ENCODE measurements around the gene CDH4. TPM values are rescaled to one million over a fixed set of nuclear protein-coding genes. Genes with fewer than 3 reads are reported as not detected.
A peak's percentile ranks its signal among the peaks of the same experiment; 100 is the strongest.

Gene CDH4
- total RNA-seq, 1 experiment from 2014 or later = not detected

DNA sequence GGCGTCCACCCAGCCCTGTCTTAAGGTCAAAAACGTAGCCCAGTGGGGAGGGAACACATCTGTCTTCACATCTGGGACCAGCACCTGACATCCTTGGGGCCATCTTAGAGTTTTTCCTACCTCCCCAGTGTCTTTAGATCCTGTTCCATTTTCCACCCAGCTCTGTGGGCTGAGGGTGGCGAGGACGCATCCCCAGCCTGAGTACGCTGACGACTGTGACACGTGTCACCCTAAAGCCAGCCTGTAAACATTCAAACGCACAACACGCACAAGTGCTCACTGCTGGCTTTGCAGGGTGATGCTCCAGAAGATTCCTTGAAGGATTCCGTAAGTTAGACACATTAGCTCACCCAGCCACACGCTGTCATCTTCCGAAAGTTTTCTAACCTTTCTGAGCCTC lies 597.8 kb downstream of the CDH4 start:
- H3K9me3 ChIP-seq (ENCODE audit: insufficient read depth, low read depth) = no peaks in the 10 kb centered on the region
- no peaks in the 10 kb centered on the region for H3K79me2 ChIP-seq (ENCODE audit: low read depth)
- intact Hi-C loops (cut with micrococcal nuclease; ENCODE audit: unreplicated experiment) = no loop called here
- no peaks in the 10 kb centered on the region for H4K20me1 ChIP-seq (ENCODE audit: insufficient read depth)
- H3K36me3 ChIP-seq (ENCODE audit: low read depth) = no peaks in the 10 kb centered on the region
- no peak overlapping the region for H3K4me2 ChIP-seq
- TF ChIP-seq EZH2 (IDR thresholded peaks at IDR 0.05; ENCODE audit: low read depth) = no peak
- no peak for TF ChIP-seq CTCF (conservative IDR thresholded peaks at IDR 0.05)
- no peak overlapping the region for H3K4me3 ChIP-seq
- ChIA-PET CTCF (no interaction called here), POLR2A (ENCODE audit: unreplicated experiment) (no interaction called here)
- no peak overlapping the region for H3K27ac ChIP-seq
- no TSS peak for BruUV-seq (replicated peaks)
- no peaks in the 10 kb centered on the region for H3K4me1 ChIP-seq (replicated peaks; ENCODE audit: insufficient read depth)
- no peaks in the 10 kb centered on the region for H3K9me2 ChIP-seq (ENCODE audit: insufficient read depth)
- H2AFZ ChIP-seq = no peak overlapping the region
- no peaks in the 10 kb centered on the region for H3F3A ChIP-seq (ENCODE audit: insufficient read depth, low read depth)
- peak in 1 of 2 experiments; percentile 3 for DNase-seq
- H3K27me3 ChIP-seq (ENCODE audit: insufficient read depth, low read depth) = peaks cover 98% of the 10 kb centered on the region

- Histone ChIP-seq H3K9me2 (ENCODE audit: insufficient read depth) (no peaks in the 10 kb centered on the region), H2AFZ (no peak overlapping the region), H3K27me3 (ENCODE audit: insufficient read depth, low read depth) (peaks cover 96% of the 10 kb centered on the region), H3K4me3 (no peak overlapping the region), H3K79me2 (ENCODE audit: low read depth) (no peaks in the 10 kb centered on the region), H3K4me1 (replicated peaks; ENCODE audit: insufficient read depth) (no peaks in the 10 kb centered on the region), H3K27ac (no peak overlapping the region), H3F3A (ENCODE audit: insufficient read depth, low read depth) (no peaks in the 10 kb centered on the region), H3K9me3 (ENCODE audit: insufficient read depth, low read depth) (no peaks in the 10 kb centered on the region), H3K36me3 (ENCODE audit: low read depth) (no peaks in the 10 kb centered on the region), H4K20me1 (ENCODE audit: insufficient read depth) (no peaks in the 10 kb centered on the region), H3K4me2 (no peak overlapping the region)
- DNase-seq = no peak
- TF ChIP-seq CTCF (conservative IDR thresholded peaks at IDR 0.05) (no peak), EZH2 (IDR thresholded peaks at IDR 0.05; ENCODE audit: low read depth) (no peak)
- no TSS peak for BruUV-seq (replicated peaks)
- ChIA-PET CTCF (no interaction called here), POLR2A (ENCODE audit: unreplicated experiment) (no interaction called here)
- intact Hi-C loops (cut with micrococcal nuclease; ENCODE audit: unreplicated experiment) = no loop called here
Measured at GRCh38 chr20:61850457-61850856, 598.4 kb downstream of the CDH4 start.

DNA sequence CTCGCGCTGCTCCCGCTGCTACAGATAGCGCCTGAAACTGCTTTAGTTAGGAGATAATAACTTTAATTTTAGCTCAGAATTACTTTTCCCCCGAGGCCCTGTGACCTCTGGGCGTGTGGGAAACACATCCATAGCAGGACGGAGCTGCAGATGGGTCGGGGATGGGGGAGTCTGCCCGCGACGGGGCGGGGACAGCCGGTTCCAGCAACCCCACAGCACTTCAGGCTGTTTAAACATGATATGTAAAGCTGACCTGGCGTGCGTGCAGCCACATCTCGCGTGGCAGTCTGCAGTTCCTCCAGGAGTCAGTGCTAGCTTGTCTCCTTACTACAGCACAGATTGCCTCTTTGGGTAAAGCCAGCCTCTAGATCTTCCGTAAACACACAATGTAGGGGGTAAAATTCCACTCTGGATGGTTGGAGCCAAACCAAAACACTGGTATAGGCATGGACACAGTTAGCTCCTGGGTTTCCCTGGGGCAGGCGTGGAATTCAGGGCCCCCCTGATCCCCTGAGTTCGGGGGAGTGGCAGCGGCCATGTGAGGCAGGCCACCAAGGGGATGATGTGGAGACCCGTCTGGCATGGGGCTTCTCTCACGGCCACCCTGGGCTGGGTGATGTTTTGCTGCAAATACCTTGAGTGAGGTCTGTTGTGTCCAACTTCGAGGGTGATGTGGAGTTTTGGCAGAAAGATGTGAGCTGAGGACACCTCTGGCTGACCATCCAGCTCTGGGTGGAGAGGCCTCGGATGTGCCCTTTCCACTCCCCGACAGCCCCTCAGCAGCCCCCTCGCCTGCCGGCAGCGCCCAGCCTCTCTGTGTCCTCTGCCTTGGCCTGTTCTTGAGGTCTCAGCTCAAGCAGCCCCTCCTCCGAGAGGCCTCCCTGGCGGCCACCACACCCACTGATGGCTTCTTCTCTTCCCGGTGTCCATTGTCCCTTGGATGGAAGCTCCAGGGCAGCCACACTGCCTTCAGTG lies 599.2 kb downstream of the CDH4 start:
- peaks cover 96% of the 10 kb centered on the region for H3K27me3 ChIP-seq (ENCODE audit: insufficient read depth, low read depth)
- no peaks in the 10 kb centered on the region for H3K4me1 ChIP-seq (replicated peaks; ENCODE audit: insufficient read depth)
- H4K20me1 ChIP-seq (ENCODE audit: insufficient read depth) = no peaks in the 10 kb centered on the region
- H3K4me2 ChIP-seq = no peak overlapping the region
- no peaks in the 10 kb centered on the region for H3K79me2 ChIP-seq (ENCODE audit: low read depth)
- no peak for DNase-seq
- POLR2A ChIA-PET (ENCODE audit: unreplicated experiment) = no interaction called here
- no peaks in the 10 kb centered on the region for H3K9me3 ChIP-seq (ENCODE audit: insufficient read depth, low read depth)
- TF ChIP-seq EZH2 (IDR thresholded peaks at IDR 0.05; ENCODE audit: low read depth) (no peak), CTCF (conservative IDR thresholded peaks at IDR 0.05) (no peak)
- no peak overlapping the region for H3K4me3 ChIP-seq
- H3K9me2 ChIP-seq (ENCODE audit: insufficient read depth) = no peaks in the 10 kb centered on the region
- no TSS peak for BruUV-seq (replicated peaks)
- no peak overlapping the region for H3K27ac ChIP-seq
- H3F3A ChIP-seq (ENCODE audit: insufficient read depth, low read depth) = no peaks in the 10 kb centered on the region
- intact Hi-C loops (cut with micrococcal nuclease; ENCODE audit: unreplicated experiment) = no loop called here
- H3K36me3 ChIP-seq (ENCODE audit: low read depth) = no peaks in the 10 kb centered on the region
- CTCF ChIA-PET = no interaction called here
- no peak overlapping the region for H2AFZ ChIP-seq
